A549 (cell line): ENCODE measurements around the gene RHEB. TPM values are rescaled to one million over a fixed set of nuclear protein-coding genes. Genes with fewer than 3 reads are reported as not detected.

ENCODE experiments used
- ATAC-seq, 2 experiments: fragments of 200-7000 bp in 1 of 2; fragments of >200 bp in 1 of 2; cut with Nextera tagmentation in 1 of 2; cut with Tn5 transposase in 1 of 2; 3 replicates each; pipeline versions ENCODE4 v1.8.0 to v1.9.1; 2018 to 2020; ENCODE audit warnings: mild to moderate bottlenecking in 1 of 2, moderate library complexity in 1 of 2
- CTCF ChIA-PET: fragments of 300-600 bp; sonication (Branson Sonifier 250); formaldehyde crosslinking; extraction: SDS; loops from one replicate; lab custom pipeline; 2021; ENCODE audit warnings: antibody characterized with exemption, inconsistent platforms; lab: Yijun Ruan, JAX
- POLR2A ChIA-PET: fragments of 350-600 bp; formaldehyde crosslinking; extraction: SDS; loops from one replicate; lab custom pipeline; 2021; ENCODE audit warnings: antibody characterized with exemption, inconsistent platforms; lab: Yijun Ruan, JAX
- DNase-seq, 2 experiments: peaks; one replicate each; pipeline versions ENCODE4 v3.0.0 to v3.0.0-alpha.2; 2011 to 2016; ENCODE audit warnings: low read depth in 1 of 2, low spot score in 1 of 2
- FAIRE-seq: peaks from 2 replicates; lab custom pipeline; 2011; peaks lifted over from hg19 to GRCh38; lab: Jason Lieb, UNC
- H3K27ac ChIP-seq, 2 experiments: fragments of >200 bp; sonication (Bioruptor Twin); formaldehyde crosslinking; 3 replicates each; pipeline ENCODE4 v1.5.1; 2016 to 2017
- H3K4me1 ChIP-seq: fragments of >200 bp; sonication (Bioruptor Twin); formaldehyde crosslinking; 3 replicates; pipeline ENCODE4 v1.6.1; 2016
- H3K4me2 ChIP-seq: fragments of >200 bp; sonication (Bioruptor Twin); formaldehyde crosslinking; 3 replicates; pipeline ENCODE4 v1.6.1; 2016
- H3K4me3 ChIP-seq: fragments of >200 bp; sonication (Bioruptor Twin); formaldehyde crosslinking; 3 replicates; pipeline ENCODE4 v1.5.1; 2016
- H3K9me3 ChIP-seq: fragments of >200 bp; sonication (Bioruptor Twin); formaldehyde crosslinking; 3 replicates; pipeline ENCODE4 v1.6.1; 2016
- CBX8 ChIP-seq: fragments of 200-600 bp; sonication (generic); IDR thresholded peaks from 2 replicates; pipeline ENCODE4 v1.6.1; 2016
- CTCF ChIP-seq: fragments of >200 bp; sonication (Bioruptor Twin); formaldehyde crosslinking; IDR thresholded peaks from 3 replicates; pipeline ENCODE4 v1.5.1; 2016
- E2F6 ChIP-seq: IDR thresholded peaks from 2 replicates; pipeline ENCODE4 v1.6.1; 2012; ENCODE audit warnings: low read depth, borderline replicate concordance
- ESRRA ChIP-seq: fragments of 150-350 bp; IDR thresholded peaks from 2 replicates; pipeline ENCODE4 v1.6.1; 2014; ENCODE audit warnings: mild to moderate bottlenecking, low read length, borderline replicate concordance
- FOSL2 ChIP-seq, 2 experiments: fragments of 450-650 bp in 1 of 2; fragments of >200 bp in 1 of 2; sonication (Bioruptor Twin) in 1 of 2; formaldehyde crosslinking; IDR thresholded peaks; 2 replicates each; pipeline versions ENCODE4 v1.5.0 to v1.6.1; 2016 to 2020; ENCODE audit warnings: mild to moderate bottlenecking in 1 of 2, moderate library complexity in 1 of 2
- GATA3 ChIP-seq: IDR thresholded peaks from 2 replicates; pipeline ENCODE4 v1.6.1; 2012; ENCODE audit warnings: borderline replicate concordance
- HMGXB4 ChIP-seq: fragments of 250-450 bp; sonication (Bioruptor Pico); IDR thresholded peaks from 2 replicates; pipeline ENCODE4 v1.5.0; 2021; ENCODE audit warnings: mild to moderate bottlenecking, moderate library complexity, borderline replicate concordance
- HOXA7 ChIP-seq: fragments of 250-450 bp; sonication (Bioruptor Pico); IDR thresholded peaks from 2 replicates; pipeline ENCODE4 v1.5.0; 2020; ENCODE audit warnings: mild to moderate bottlenecking, moderate library complexity
- JUN ChIP-seq, 2 experiments: fragments of >200 bp; sonication (Bioruptor Twin); formaldehyde crosslinking; IDR thresholded peaks; 2 replicates in 1 of 2; 3 replicates in 1 of 2; pipeline ENCODE4 v1.6.1; 2016 to 2017
- JUNB ChIP-seq: fragments of >200 bp; sonication (Bioruptor Twin); formaldehyde crosslinking; IDR thresholded peaks from 2 replicates; pipeline ENCODE4 v1.6.1; 2016
- MAX ChIP-seq: IDR thresholded peaks from 2 replicates; pipeline ENCODE4 v1.6.1; 2012
- NFE2L2 ChIP-seq: fragments of 150-350 bp; conservative IDR thresholded peaks from 2 replicates; pipeline ENCODE4 v1.6.1; 2014; ENCODE audit warnings: low read length
- NPAS2 ChIP-seq: fragments of 250-450 bp; sonication (Bioruptor Pico); IDR thresholded peaks from 2 replicates; pipeline ENCODE4 v1.8.0; 2022; ENCODE audit warnings: mild to moderate bottlenecking, moderate library complexity, borderline replicate concordance
- POLR2A ChIP-seq: IDR thresholded peaks from 2 replicates; pipeline ENCODE4 v1.6.1; 2012; ENCODE audit warnings: mild to moderate bottlenecking, low read length
- POLR2AphosphoS2 ChIP-seq: conservative IDR thresholded peaks from 2 replicates; pipeline ENCODE4 v1.6.1; 2012; ENCODE audit warnings: low read length, improper control_type of control experiment, inconsistent platforms
- RAD21 ChIP-seq, 2 experiments: fragments of >200 bp in 1 of 2; sonication (Bioruptor Twin) in 1 of 2; formaldehyde crosslinking in 1 of 2; IDR thresholded peaks in 1 of 2; conservative IDR thresholded peaks in 1 of 2; 2 replicates in 1 of 2; 3 replicates in 1 of 2; pipeline ENCODE4 v1.6.1; 2012 to 2018; ENCODE audit warnings: inconsistent platforms in 1 of 2
- RARB ChIP-seq: fragments of 250-450 bp; sonication (Bioruptor Pico); IDR thresholded peaks from 2 replicates; pipeline ENCODE4 v1.8.0; 2021; ENCODE audit warnings: mild to moderate bottlenecking, moderate library complexity
- REST ChIP-seq: fragments of 200-600 bp; sonication (generic); IDR thresholded peaks from 2 replicates; pipeline ENCODE4 v1.6.1; 2016; ENCODE audit warnings: antibody characterized with exemption, mild to moderate bottlenecking, moderate library complexity
- RNF2 ChIP-seq: fragments of 200-600 bp; sonication (generic); IDR thresholded peaks from 2 replicates; pipeline ENCODE4 v1.6.1; 2016; ENCODE audit warnings: low read depth, mild to moderate bottlenecking, antibody characterized with exemption, moderate library complexity, borderline replicate concordance
- SMC3 ChIP-seq: fragments of >200 bp; sonication (Bioruptor Twin); formaldehyde crosslinking; IDR thresholded peaks from 3 replicates; pipeline ENCODE4 v1.6.1; 2018; ENCODE audit warnings: inconsistent platforms
- TP53 ChIP-seq: fragments of 250-450 bp; sonication (Bioruptor Pico); IDR thresholded peaks from 2 replicates; pipeline ENCODE4 v1.5.0; 2021; ENCODE audit warnings: mild to moderate bottlenecking, moderate library complexity
- ZC3H11A ChIP-seq: fragments of 450-650 bp; IDR thresholded peaks from 2 replicates; pipeline ENCODE4 v1.6.1; 2014; ENCODE audit warnings: antibody characterized with exemption, mild to moderate bottlenecking
- ZFP36 ChIP-seq: fragments of 450-650 bp; IDR thresholded peaks from 2 replicates; pipeline ENCODE4 v1.6.1; 2014; ENCODE audit warnings: borderline replicate concordance; ENCODE audit not compliant: partially characterized antibody
- WGBS: methylation state at CpG from one replicate; pipeline ENCODE4 v1.1.6; 2017; ENCODE audit errors: missing lambda C conversion rate; 5-methylcytosine and 5-hydroxymethylcytosine counted together
- polyA plus RNA-seq, 4 experiments: library from polyadenylated mRNA; depleted of rRNA in 3 of 4; stranded (reverse); fragments of >200 nt; fragmentation: RNase III in 1 of 4; extraction: RNeasy Plus Mini Kit Qiagen cat#74134 plus additional on column Dnase treatment in 1 of 4; gene quantifications; 2 replicates in 3 of 4; 3 replicates in 1 of 4; pipeline ENCODE4 v1.2.3, GENCODE V29; 2011 to 2017

The RHEB gene
- polyA plus RNA-seq, 2 of the 4 experiments (the other 2 are of a cell fraction) = 110 to 198 TPM

GRCh38 chr7:151459726-151460473 is 59.8 kb downstream of the RHEB start:
- H3K4me2 ChIP-seq = peak overlapping the region; percentile 83
- WGBS = 11% methylated on average over 24 of the region's 25 CpGs
- ATAC-seq (peak; percentile 81 to 90), FAIRE-seq (no peak), DNase-seq (peak; percentile 61 to 90)
- H3K27ac ChIP-seq = peak overlapping the region; percentile 76 to 83
- H3K4me1 ChIP-seq = peaks cover 23% of the 10 kb centered on the region
- CTCF ChIA-PET = interaction anchor here (0.7 to 10.9 kb wide), 17 partner anchors 9 to 297 kb away, joined by 3 to 89 read pairs (median 4); partner anchors contain the start of genes CRYGN and RHEB
- peak overlapping the region; percentile 15; the same call in 1 of the 3 replicates for H3K4me3 ChIP-seq
- POLR2A ChIA-PET = interaction anchor here (0.8 to 1.4 kb wide), 4 partner anchors 11 to 60 kb away, joined by 3 to 5 read pairs (median 4); partner anchors contain the start of gene RHEB
- H3K9me3 ChIP-seq = peaks cover 32% of the 10 kb centered on the region
- TF ChIP-seq MAX (peak; percentile 89), GATA3 (peak; percentile 38; the same call in 1 of the 2 replicates), HOXA7 (CRISPR knock-in tag) (no peak), RARB (CRISPR knock-in tag) (0 out of 2 replicates have a peak, but pooled peaks have one; percentile 17), E2F6 (peak; percentile 70; the same call in 1 of the 2 replicates), FOSL2 (IDR thresholded peaks at IDR 0.05) (no peak), FOSL2 (CRISPR knock-in tag; IDR thresholded peaks at IDR 0.05) (0 out of 2 replicates have a peak, but pooled peaks have one; percentile 12), POLR2A (no peak), REST (no peak), CTCF (peak; percentile 36; the same call in 2 of the 3 replicates), ESRRA (peak; percentile 41; the same call in 1 of the 2 replicates), SMC3 (peak; percentile 49; the same call in 2 of the 3 replicates), RAD21 (conservative IDR thresholded peaks at IDR 0.05 in 1 of 2, IDR thresholded peaks at IDR 0.05 in 1 of 2) (peak; percentile 48 to 63), JUN (IDR thresholded peaks at IDR 0.05) (peak in 1 of 2 experiments; percentile 41; a peak in 1 of 5 replicates)

GRCh38 chr7:151457534-151457933 is 62.2 kb downstream of the RHEB start:
- ChIA-PET POLR2A (no interaction called here), CTCF (interaction anchor here (0.6 to 10.9 kb wide), 7 partner anchors 8 to 615 kb away, joined by 3 to 89 read pairs (median 5); no protein-coding TSS in a partner anchor)
- DNase-seq = no peak
- no peak overlapping the region for H3K4me3 ChIP-seq
- ATAC-seq = no peak
- peaks cover 16% of the 10 kb centered on the region for H3K9me3 ChIP-seq
- WGBS = 86% methylated on average over 6 of the region's 6 CpGs
- FAIRE-seq = no peak
- peaks cover 23% of the 10 kb centered on the region for H3K4me1 ChIP-seq
- no peak overlapping the region for H3K4me2 ChIP-seq
- H3K27ac ChIP-seq = no peak overlapping the region
- no peak for TF ChIP-seq RNF2
- no peak for TF ChIP-seq CBX8
- TF ChIP-seq JUN (IDR thresholded peaks at IDR 0.05) = no peak
- no peak for TF ChIP-seq ZC3H11A
- no peak for TF ChIP-seq POLR2A
- TF ChIP-seq HMGXB4 = no peak
- TF ChIP-seq NPAS2 (CRISPR knock-in tag) = no peak
- TF ChIP-seq NFE2L2 = no peak
- no peak for TF ChIP-seq POLR2AphosphoS2
- no peak for TF ChIP-seq TP53 (CRISPR knock-in tag)
- no peak for TF ChIP-seq GATA3
- no peak for TF ChIP-seq JUNB
- TF ChIP-seq ZFP36 = no peak
